ENCODE data around the gene LCORL.
"Not testable (repeated sequence)": the region's sequence is repeated elsewhere in the genome, so short reads cannot be mapped to it uniquely, and the experiment has no call there.

LCORL gene

DNA sequence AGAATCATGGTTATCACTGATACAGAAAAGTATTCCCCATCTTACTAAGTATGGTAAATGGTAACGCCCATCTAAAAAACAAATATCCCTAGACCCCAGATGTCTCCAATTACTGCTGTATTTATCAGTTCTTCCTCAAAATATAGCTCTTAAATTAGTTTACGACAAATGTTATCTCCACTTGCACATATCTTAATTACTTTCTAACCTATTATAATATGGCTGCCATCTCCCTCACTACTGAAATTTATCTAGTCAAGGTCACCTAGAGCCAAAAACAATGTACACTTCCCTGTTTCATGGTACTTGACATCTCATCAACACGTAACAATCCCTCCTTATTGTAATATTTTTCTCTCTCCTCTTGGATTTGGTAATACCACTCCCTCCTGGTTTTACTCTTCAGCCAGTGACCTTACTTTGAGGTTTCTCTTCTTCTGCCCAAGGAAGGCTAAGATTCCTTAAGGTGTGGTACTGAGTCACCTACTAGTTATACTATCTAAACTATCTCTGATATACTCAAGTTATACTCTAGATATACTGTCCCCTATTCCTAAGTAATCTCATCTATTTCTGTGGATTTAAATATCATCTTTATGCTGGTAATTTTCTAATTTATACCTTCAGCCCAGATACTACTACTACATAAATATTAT lies 8.6 kb downstream of the LCORL start:
- Histone ChIP-seq H3K4me1 (ENCODE audit: control insufficient read depth, insufficient read depth, low read length) (peaks cover 7% of the 10 kb centered on the region), H3K4me3 (ENCODE audit: low read length) (no peak overlapping the region), H3K9ac (ENCODE audit: low read length) (no peak overlapping the region), H3K27me3 (ENCODE audit: control insufficient read depth, insufficient read depth, low read length) (no peaks in the 10 kb centered on the region), H3K36me3 (ENCODE audit: control insufficient read depth, insufficient read depth, low read length) (no peaks in the 10 kb centered on the region), H3K9me3 (ENCODE audit: control insufficient read depth, low read length) (no peaks in the 10 kb centered on the region)

DNA sequence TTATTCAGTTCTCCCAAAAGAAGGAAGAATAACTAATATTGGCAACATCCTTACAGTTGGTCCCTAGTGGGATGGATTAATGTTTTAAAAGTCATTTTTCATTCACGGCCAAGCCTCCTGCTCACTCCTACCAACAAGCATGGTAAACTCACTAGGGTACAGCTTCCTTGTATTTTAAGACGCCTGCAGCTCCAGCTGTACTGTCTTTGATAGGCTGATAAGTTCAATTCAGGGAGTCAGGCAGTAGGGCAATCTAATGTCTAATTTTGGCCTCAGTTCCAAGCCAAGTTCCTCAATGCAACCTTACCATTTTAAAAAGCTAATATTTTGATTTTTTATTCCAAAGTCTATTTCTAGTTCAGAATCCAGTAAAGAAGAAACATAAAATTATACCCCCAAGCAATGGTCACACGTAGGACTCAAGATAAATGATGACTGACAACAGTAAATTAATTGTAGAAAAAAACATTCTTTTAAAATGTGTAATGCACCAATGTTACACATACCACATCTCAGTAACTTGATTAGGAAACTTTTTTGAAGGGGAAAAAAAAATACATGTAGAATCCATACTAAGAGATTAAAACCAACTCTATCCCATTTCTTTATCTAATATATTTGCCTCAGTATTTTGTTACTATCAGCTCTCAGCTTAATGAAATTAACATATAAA lies 9.3 kb downstream of the LCORL start:
- Histone ChIP-seq H3K9ac (ENCODE audit: low read length) (no peak overlapping the region), H3K36me3 (ENCODE audit: control insufficient read depth, insufficient read depth, low read length) (no peaks in the 10 kb centered on the region), H3K9me3 (ENCODE audit: control insufficient read depth, low read length) (no peaks in the 10 kb centered on the region), H3K4me3 (ENCODE audit: low read length) (no peak overlapping the region), H3K27me3 (ENCODE audit: control insufficient read depth, insufficient read depth, low read length) (no peaks in the 10 kb centered on the region), H3K4me1 (ENCODE audit: control insufficient read depth, insufficient read depth, low read length) (peaks cover 7% of the 10 kb centered on the region)

DNA sequence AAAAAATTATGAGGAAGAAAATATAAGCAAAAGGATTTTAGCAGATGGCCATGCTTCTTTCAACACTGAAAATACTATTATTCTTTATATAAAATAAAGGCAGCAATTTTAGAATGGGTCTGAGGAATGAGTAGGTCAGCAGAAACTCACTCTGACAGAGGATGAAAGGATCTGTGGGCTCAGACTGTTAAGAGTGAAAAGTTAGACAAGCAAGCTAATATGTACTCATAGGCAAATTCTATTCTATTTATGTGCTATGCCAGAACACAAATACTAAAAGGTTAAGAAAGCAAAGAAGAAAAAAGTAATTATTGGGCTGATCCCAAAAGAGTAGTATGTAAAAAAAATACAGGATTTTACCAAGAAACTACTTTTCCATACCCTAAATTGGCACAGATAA lies 13.9 kb downstream of the LCORL start:
- Histone ChIP-seq H3K4me3 (ENCODE audit: low read length) (no peak overlapping the region), H3K9ac (ENCODE audit: low read length) (no peak overlapping the region)

DNA sequence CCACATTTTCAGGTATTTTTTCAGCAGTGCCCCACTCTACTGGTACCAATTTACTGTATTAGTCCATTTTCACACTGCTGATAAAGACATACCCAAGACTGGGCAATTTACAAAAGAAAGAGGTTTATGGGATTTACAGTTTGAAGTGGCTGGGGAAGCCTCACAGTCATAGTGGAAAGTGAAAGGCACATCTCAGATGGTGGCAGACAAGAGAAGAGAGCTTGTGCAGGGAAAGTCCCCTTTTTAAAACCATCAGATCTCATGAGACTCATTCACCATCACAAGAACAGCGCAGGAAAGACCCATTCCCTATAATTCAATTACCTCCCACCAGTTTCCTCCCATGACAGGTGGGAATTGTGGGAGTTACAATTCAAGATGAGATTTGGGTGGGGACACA lies 15.1 kb downstream of the LCORL start:
- not testable (repeated sequence) for H3K36me3 ChIP-seq (ENCODE audit: control insufficient read depth, insufficient read depth, low read length); H3K9me3 ChIP-seq (ENCODE audit: control insufficient read depth, low read length); H3K9ac ChIP-seq (ENCODE audit: low read length); H3K4me1 ChIP-seq (ENCODE audit: control insufficient read depth, insufficient read depth, low read length); H3K4me3 ChIP-seq (ENCODE audit: low read length); H3K27me3 ChIP-seq (ENCODE audit: control insufficient read depth, insufficient read depth, low read length)

More for the DNA sequence above, 13.9 kb downstream of the LCORL start:
- H3K4me1 ChIP-seq (ENCODE audit: control insufficient read depth, insufficient read depth, low read length), result peaks cover 7% of the 10 kb centered on the region
- H3K9me3 ChIP-seq (ENCODE audit: control insufficient read depth, low read length), result no peaks in the 10 kb centered on the region
- no peaks in the 10 kb centered on the region for H3K36me3 ChIP-seq (ENCODE audit: control insufficient read depth, insufficient read depth, low read length)
- no peaks in the 10 kb centered on the region for H3K27me3 ChIP-seq (ENCODE audit: control insufficient read depth, insufficient read depth, low read length)

DNA sequence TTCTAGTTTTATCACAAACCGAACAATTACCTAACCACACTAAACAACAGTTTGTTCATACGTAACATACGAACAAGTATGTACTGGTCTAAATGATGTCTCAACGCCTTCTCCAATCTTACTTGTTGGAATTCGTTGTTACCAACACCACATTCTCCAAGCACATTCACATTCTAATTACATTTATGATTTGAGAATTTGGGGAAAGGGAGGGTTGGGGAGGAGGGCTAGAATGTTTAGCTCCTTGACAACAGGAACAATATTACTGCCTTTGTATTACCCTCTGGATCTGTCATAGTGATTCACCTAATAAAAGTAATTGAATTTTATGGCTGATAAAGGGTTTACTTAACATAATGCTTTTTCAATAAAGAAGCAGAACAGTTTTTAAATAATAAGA lies 24.4 kb downstream of the LCORL start:
- Histone ChIP-seq H3K4me1 (ENCODE audit: control insufficient read depth, insufficient read depth, low read length) (no peaks in the 10 kb centered on the region), H3K9ac (ENCODE audit: low read length) (no peak overlapping the region), H3K9me3 (ENCODE audit: control insufficient read depth, low read length) (no peaks in the 10 kb centered on the region), H3K36me3 (ENCODE audit: control insufficient read depth, insufficient read depth, low read length) (no peaks in the 10 kb centered on the region), H3K4me3 (ENCODE audit: low read length) (no peak overlapping the region), H3K27me3 (ENCODE audit: control insufficient read depth, insufficient read depth, low read length) (no peaks in the 10 kb centered on the region)

DNA sequence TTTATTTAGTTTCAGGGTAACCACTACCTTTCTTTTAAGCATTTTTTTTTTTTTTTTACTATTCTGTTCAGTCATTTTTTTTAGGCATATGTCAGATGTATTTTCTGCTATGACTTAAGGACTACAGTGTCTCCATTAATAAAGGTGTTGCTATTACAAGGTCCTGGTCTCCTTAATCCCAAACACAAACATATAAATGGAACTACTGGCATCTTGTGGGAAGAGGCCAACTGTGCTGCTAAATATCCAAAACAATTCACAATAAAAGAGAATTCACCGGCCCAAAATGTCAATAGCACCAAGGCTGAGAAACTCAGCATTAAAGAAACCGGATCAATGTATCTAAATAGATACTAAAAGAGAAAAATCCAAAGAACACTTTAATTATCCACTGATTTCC lies 26.4 kb downstream of the LCORL start:
- no peaks in the 10 kb centered on the region for H3K27me3 ChIP-seq (ENCODE audit: control insufficient read depth, insufficient read depth, low read length)
- no peaks in the 10 kb centered on the region for H3K36me3 ChIP-seq (ENCODE audit: control insufficient read depth, insufficient read depth, low read length)
- H3K9ac ChIP-seq (ENCODE audit: low read length), result no peak overlapping the region
- H3K4me1 ChIP-seq (ENCODE audit: control insufficient read depth, insufficient read depth, low read length), result no peaks in the 10 kb centered on the region
- no peak overlapping the region for H3K4me3 ChIP-seq (ENCODE audit: low read length)
- no peaks in the 10 kb centered on the region for H3K9me3 ChIP-seq (ENCODE audit: control insufficient read depth, low read length)

DNA sequence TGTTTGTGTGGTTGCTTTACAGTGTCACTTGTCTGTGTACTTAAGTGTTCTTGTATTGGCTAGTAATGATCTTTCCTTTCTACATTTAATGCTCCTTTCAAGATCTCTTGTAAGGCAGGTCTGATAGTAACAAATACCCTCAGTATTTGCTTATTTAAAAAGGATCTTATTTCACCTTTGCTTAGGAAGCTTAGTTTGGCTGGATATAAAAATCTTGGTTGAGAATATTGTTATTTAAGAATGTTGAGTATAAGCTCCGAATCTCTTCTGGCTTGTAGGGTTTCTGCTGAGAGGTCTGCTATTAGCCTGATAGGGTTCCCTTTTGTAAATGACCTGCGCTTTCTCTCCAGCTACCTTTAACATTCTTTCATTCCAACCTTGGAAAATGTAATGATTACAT lies 35.7 kb downstream of the LCORL start:
- Histone ChIP-seq H3K27me3 (ENCODE audit: control insufficient read depth, insufficient read depth, low read length) (no peaks in the 10 kb centered on the region), H3K36me3 (ENCODE audit: control insufficient read depth, insufficient read depth, low read length) (no peaks in the 10 kb centered on the region), H3K9ac (ENCODE audit: low read length) (no peak overlapping the region), H3K9me3 (ENCODE audit: control insufficient read depth, low read length) (no peaks in the 10 kb centered on the region), H3K4me1 (ENCODE audit: control insufficient read depth, insufficient read depth, low read length) (no peaks in the 10 kb centered on the region), H3K4me3 (ENCODE audit: low read length) (no peak overlapping the region)

DNA sequence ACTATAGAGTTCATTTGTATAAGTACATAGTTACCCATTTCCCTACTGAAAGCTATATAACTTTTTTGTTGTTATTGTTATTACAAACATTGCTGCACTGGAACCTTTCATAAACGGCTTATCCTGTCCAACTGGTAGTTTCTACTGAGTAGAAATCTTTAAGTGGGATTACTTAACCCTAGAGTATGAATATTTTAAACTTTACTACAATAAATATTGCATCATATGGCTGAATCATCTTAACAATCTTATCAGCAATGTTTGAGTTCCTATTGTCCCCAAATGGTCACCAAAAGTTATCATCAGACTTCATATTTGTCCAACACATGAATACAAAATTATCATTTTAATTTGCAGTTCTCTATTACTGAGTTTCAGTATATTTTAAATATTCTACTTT lies 40.5 kb downstream of the LCORL start:
- no peaks in the 10 kb centered on the region for H3K36me3 ChIP-seq (ENCODE audit: control insufficient read depth, insufficient read depth, low read length)
- no peak overlapping the region for H3K9ac ChIP-seq (ENCODE audit: low read length)
- H3K4me1 ChIP-seq (ENCODE audit: control insufficient read depth, insufficient read depth, low read length), result no peaks in the 10 kb centered on the region
- no peaks in the 10 kb centered on the region for H3K9me3 ChIP-seq (ENCODE audit: control insufficient read depth, low read length)
- no peaks in the 10 kb centered on the region for H3K27me3 ChIP-seq (ENCODE audit: control insufficient read depth, insufficient read depth, low read length)
- no peak overlapping the region for H3K4me3 ChIP-seq (ENCODE audit: low read length)

DNA sequence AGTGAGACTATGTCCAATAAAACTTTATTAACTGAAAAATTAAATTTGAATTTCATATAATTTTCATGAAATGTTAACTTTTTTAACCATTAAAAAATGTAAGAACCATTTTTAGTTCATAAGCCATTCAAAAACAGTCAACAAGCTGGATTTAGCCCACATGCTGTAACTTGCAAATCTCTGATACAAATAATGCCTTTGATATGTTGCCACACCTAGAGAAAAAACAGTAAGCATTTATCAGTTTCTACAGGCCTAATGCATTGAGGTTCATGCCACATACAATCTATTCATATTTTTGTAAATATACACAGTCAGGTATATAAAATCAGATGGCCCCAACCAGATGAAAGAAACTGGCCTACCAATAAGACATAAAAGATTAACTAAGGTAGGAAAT lies 52.8 kb downstream of the LCORL start:
- H3K9me3 ChIP-seq (ENCODE audit: control insufficient read depth, low read length), result no peaks in the 10 kb centered on the region
- no peaks in the 10 kb centered on the region for H3K4me1 ChIP-seq (ENCODE audit: control insufficient read depth, insufficient read depth, low read length)
- H3K9ac ChIP-seq (ENCODE audit: low read length), result no peak overlapping the region
- no peaks in the 10 kb centered on the region for H3K36me3 ChIP-seq (ENCODE audit: control insufficient read depth, insufficient read depth, low read length)
- no peak overlapping the region for H3K4me3 ChIP-seq (ENCODE audit: low read length)
- no peaks in the 10 kb centered on the region for H3K27me3 ChIP-seq (ENCODE audit: control insufficient read depth, insufficient read depth, low read length)

DNA sequence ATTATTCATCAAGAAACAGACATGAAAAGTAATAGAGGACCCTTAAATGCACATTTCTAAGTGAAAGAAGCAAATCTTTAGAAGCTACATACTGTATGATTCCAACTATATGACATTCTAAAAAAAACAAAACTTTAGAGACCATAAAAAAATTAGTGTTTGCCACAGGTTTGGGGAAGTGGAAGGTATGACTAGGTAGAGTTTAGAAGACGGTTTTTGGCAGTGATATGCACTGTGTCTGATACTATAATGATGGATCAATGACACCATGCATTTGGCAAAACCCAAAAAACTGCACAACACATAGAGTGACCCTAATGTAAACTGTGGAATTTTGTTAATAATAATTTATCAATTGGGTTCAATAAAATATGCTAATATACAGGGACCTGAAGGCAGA lies 54.5 kb downstream of the LCORL start:
- Histone ChIP-seq H3K4me1 (ENCODE audit: control insufficient read depth, insufficient read depth, low read length) (no peaks in the 10 kb centered on the region), H3K27me3 (ENCODE audit: control insufficient read depth, insufficient read depth, low read length) (no peaks in the 10 kb centered on the region), H3K9me3 (ENCODE audit: control insufficient read depth, low read length) (no peaks in the 10 kb centered on the region), H3K4me3 (ENCODE audit: low read length) (no peak overlapping the region), H3K36me3 (ENCODE audit: control insufficient read depth, insufficient read depth, low read length) (no peaks in the 10 kb centered on the region), H3K9ac (ENCODE audit: low read length) (no peak overlapping the region)

DNA sequence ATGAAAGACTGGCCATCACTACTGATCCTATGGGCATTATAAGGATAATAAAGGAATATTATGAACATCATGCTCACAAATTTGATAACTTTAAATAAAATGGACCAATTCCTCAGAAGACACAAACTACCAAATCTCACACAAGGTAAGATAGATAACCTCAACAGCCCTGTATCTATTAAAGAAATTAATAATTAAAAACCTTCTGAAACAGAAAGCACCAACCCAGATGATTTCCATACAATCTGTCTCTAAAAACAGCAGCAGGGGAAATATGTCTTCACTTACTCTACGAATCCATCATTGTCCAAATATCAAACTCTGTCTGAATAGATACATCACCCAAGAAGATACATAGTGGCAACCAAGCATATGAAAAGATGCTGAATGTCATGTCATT lies 55.2 kb downstream of the LCORL start:
- Histone ChIP-seq H3K36me3 (ENCODE audit: control insufficient read depth, insufficient read depth, low read length) (no peaks in the 10 kb centered on the region), H3K9me3 (ENCODE audit: control insufficient read depth, low read length) (no peaks in the 10 kb centered on the region), H3K4me1 (ENCODE audit: control insufficient read depth, insufficient read depth, low read length) (no peaks in the 10 kb centered on the region), H3K27me3 (ENCODE audit: control insufficient read depth, insufficient read depth, low read length) (no peaks in the 10 kb centered on the region), H3K9ac (ENCODE audit: low read length) (no peak overlapping the region), H3K4me3 (ENCODE audit: low read length) (no peak overlapping the region)

DNA sequence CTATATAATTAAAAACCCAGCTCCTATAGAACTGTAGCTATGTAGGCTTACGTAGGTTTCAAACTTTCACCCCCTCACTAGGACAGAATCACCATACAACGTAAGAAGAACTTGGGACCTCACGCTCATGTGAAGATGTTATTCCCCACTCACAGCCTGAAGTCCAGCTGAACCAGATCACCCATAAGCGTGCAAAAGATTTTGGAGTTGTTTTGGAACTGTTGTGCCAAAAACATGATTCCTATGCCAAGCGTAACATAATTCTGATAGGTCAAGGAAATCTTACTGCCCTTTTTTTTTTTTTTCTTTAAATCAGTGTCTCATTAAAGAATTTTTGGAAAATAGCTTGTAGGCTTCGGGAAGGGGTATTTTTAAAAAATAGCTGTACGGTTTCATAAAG lies 57.0 kb downstream of the LCORL start:
- Histone ChIP-seq H3K36me3 (ENCODE audit: control insufficient read depth, insufficient read depth, low read length) (no peaks in the 10 kb centered on the region), H3K27me3 (ENCODE audit: control insufficient read depth, insufficient read depth, low read length) (no peaks in the 10 kb centered on the region), H3K9me3 (ENCODE audit: control insufficient read depth, low read length) (no peaks in the 10 kb centered on the region), H3K4me1 (ENCODE audit: control insufficient read depth, insufficient read depth, low read length) (no peaks in the 10 kb centered on the region), H3K4me3 (ENCODE audit: low read length) (no peak overlapping the region), H3K9ac (ENCODE audit: low read length) (no peak overlapping the region)

DNA sequence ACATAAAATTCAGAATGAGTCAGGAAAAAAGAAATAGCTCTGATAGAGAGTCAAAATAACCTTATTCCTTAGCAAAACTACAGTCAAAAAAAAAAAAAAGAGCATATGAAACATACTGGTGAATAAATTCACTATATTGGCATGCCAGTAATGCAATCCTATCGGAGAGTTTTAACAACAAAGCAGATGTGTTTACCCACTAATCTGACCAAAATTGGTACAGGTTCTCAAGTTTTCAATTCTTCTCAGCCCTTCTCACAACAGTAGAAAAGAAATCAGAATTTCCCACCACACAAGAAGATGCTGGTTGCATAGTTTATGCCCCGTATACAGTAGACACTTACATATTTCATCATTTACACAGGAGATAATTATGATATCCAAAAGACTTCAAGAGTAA lies 59.4 kb downstream of the LCORL start:
- Histone ChIP-seq H3K4me3 (ENCODE audit: low read length) (no peak overlapping the region), H3K36me3 (ENCODE audit: control insufficient read depth, insufficient read depth, low read length) (no peaks in the 10 kb centered on the region), H3K27me3 (ENCODE audit: control insufficient read depth, insufficient read depth, low read length) (no peaks in the 10 kb centered on the region), H3K4me1 (ENCODE audit: control insufficient read depth, insufficient read depth, low read length) (no peaks in the 10 kb centered on the region), H3K9me3 (ENCODE audit: control insufficient read depth, low read length) (no peaks in the 10 kb centered on the region), H3K9ac (ENCODE audit: low read length) (no peak overlapping the region)
